Activated CD8-positive, alpha-beta T cell treated with anti-CD3 and anti-CD28 coated beads, Interleukin-2, amount 10 ng/mL, durations not matched to agents 7 days and 5 days (primary cell): ENCODE data around the gene MPZL3. TPM values are rescaled to one million over a fixed set of nuclear protein-coding genes. Genes with fewer than 3 reads are reported as not detected.
A peak's percentile ranks its signal among the peaks of the same experiment; 100 is the strongest.

Source experiments
- ATAC-seq: fragments of 150-1000 bp; cut with Tn5 transposase; one replicate; pipeline ENCODE4 v1.10.0; 2021; ENCODE audit warnings: moderate library complexity
- CTCF ChIA-PET: fragments of 350-600 bp; sonication (Branson Sonifier 250); formaldehyde crosslinking; loops from one replicate; lab custom pipeline; 2021; ENCODE audit warnings: antibody characterized with exemption; lab: Charles Lee
- POLR2A ChIA-PET: fragments of 350-600 bp; sonication (Branson Sonifier 250); formaldehyde crosslinking; loops from one replicate; lab custom pipeline; 2021; ENCODE audit warnings: antibody characterized with exemption; lab: Charles Lee
- DNase-seq: peaks from one replicate; pipeline ENCODE4 v3.0.0-alpha.2; 2020
- H3K27ac Mint-ChIP-seq: one replicate; pipeline ENCODE4 v1.8.0; 2021; ENCODE audit warnings: mild to moderate bottlenecking, mixed read lengths
- H3K27me3 Mint-ChIP-seq: one replicate; pipeline ENCODE4 v1.8.0; 2021; ENCODE audit warnings: low read depth, mixed read lengths
- H3K36me3 Mint-ChIP-seq: one replicate; pipeline ENCODE4 v1.8.0; 2021; ENCODE audit warnings: low read depth, mixed read lengths
- H3K4me1 Mint-ChIP-seq: one replicate; pipeline ENCODE4 v1.8.0; 2021; ENCODE audit warnings: low read depth, mixed read lengths
- H3K4me3 Mint-ChIP-seq: one replicate; pipeline ENCODE4 v1.8.0; 2021; ENCODE audit warnings: mild to moderate bottlenecking, mixed read lengths
- H3K9me3 Mint-ChIP-seq: one replicate; pipeline ENCODE4 v1.8.0; 2022; ENCODE audit warnings: mixed read lengths; ENCODE audit not compliant: insufficient read depth
- total RNA-seq, 2 experiments: library from RNA; stranded (reverse); gene quantifications; one replicate each; pipeline ENCODE4 v1.2.3, GENCODE V29; 2021

MPZL3 gene
- total RNA-seq, 2 experiments from 2014 or later: 19.6 to 20.0 TPM

- Mint-ChIP-seq H3K4me1 (peaks cover 60% of the 10 kb centered on the region), H3K27me3 (peaks cover 3% of the 10 kb centered on the region), H3K36me3 (peaks cover 22% of the 10 kb centered on the region), H3K9me3 (no peaks in the 10 kb centered on the region), H3K4me3 (peak overlapping the region; percentile 77), H3K27ac (peak overlapping the region; percentile 23)
- ATAC-seq (no peak), DNase-seq (no peak)
- ChIA-PET POLR2A (interaction anchor here (0.5 to 1.7 kb wide), 5 partner anchors 24 to 48 kb away, joined by 3 to 4 read pairs (median 3); partner anchors contain the start of gene CD3E), CTCF (interaction anchor here (1.0 to 6.2 kb wide), 15 partner anchors 11 to 143 kb away, joined by 3 to 46 read pairs (median 5); partner anchors contain the start of genes CD3E and MPZL3)
Observed at GRCh38 chr11:118264569-118265465, 12.7 kb upstream of the MPZL3 start.

- DNase-seq: peak; percentile 55
- Mint-ChIP-seq H3K4me3 (peak within 1 kb of the TSS; percentile 77), H3K36me3 (peaks cover 29% of the 10 kb centered on the region), H3K4me1 (peaks cover 65% of the 10 kb centered on the region), H3K27ac (peak within 1 kb of the TSS; percentile 23), H3K9me3 (no peaks in the 10 kb centered on the region), H3K27me3 (peaks cover 3% of the 10 kb centered on the region)
- POLR2A ChIA-PET: interaction anchor here (1.0 to 1.7 kb wide), 3 partner anchors 23 to 47 kb away, joined by 3 to 4 read pairs (median 3); no protein-coding TSS in a partner anchor
- CTCF ChIA-PET: interaction anchor here (1.0 to 6.2 kb wide), 12 partner anchors 10 to 144 kb away, joined by 3 to 46 read pairs (median 8); partner anchors contain the start of genes CD3E and MPZL3
- ATAC-seq: peak; percentile 73
Observed at GRCh38 chr11:118263695-118264568, 11.8 kb upstream of the MPZL3 start, which contains the start of gene MPZL2. TSS of gene MPZL2 (minus strand) at chr11:118264297. CDS start at chr11:118264153, 144 bp downstream.

GRCh38 chr11:118263112-118263511 lies 10.9 kb upstream of the MPZL3 start:
- CTCF ChIA-PET: interaction anchor here (3.5 to 6.2 kb wide), 4 partner anchors 14 to 65 kb away, joined by 28 to 46 read pairs (median 40); no protein-coding TSS in a partner anchor
- H3K9me3 Mint-ChIP-seq: peaks cover 4% of the 10 kb centered on the region
- peaks cover 37% of the 10 kb centered on the region for H3K36me3 Mint-ChIP-seq
- no peak overlapping the region for H3K27ac Mint-ChIP-seq
- ATAC-seq (no peak), DNase-seq (no peak)
- H3K27me3 Mint-ChIP-seq: peaks cover 3% of the 10 kb centered on the region
- H3K4me3 Mint-ChIP-seq: peak overlapping the region; percentile 77
- H3K4me1 Mint-ChIP-seq: peaks cover 73% of the 10 kb centered on the region
- POLR2A ChIA-PET: interaction anchor here (1.0 kb wide), 1 partner anchor 41 kb away, joined by 3 read pairs; no protein-coding TSS in a partner anchor

GRCh38 chr11:118260353-118260752 lies 8.2 kb upstream of the MPZL3 start:
- Mint-ChIP-seq H3K27ac (peak overlapping the region; percentile 23), H3K27me3 (peaks cover 3% of the 10 kb centered on the region), H3K9me3 (peaks cover 4% of the 10 kb centered on the region), H3K4me3 (no peak overlapping the region), H3K4me1 (peaks cover 71% of the 10 kb centered on the region), H3K36me3 (peaks cover 53% of the 10 kb centered on the region)
- ChIA-PET CTCF (interaction anchor here (0.9 to 7.2 kb wide), 19 partner anchors 9 to 89 kb away, joined by 3 to 74 read pairs (median 6); partner anchors contain the start of genes CD3E and MPZL3), POLR2A (interaction anchor here (0.7 to 4.6 kb wide), 3 partner anchors 35 to 58 kb away, joined by 3 to 17 read pairs (median 4); partner anchors contain the start of genes CD3E and JAML)
- peak; percentile 66 for ATAC-seq
- peak; percentile 47 for DNase-seq

GRCh38 chr11:118259138-118259537 lies 7.0 kb upstream of the MPZL3 start:
- Mint-ChIP-seq H3K27ac (no peak overlapping the region), H3K4me3 (no peak overlapping the region), H3K27me3 (no peaks in the 10 kb centered on the region), H3K36me3 (peaks cover 63% of the 10 kb centered on the region), H3K4me1 (peaks cover 63% of the 10 kb centered on the region), H3K9me3 (peaks cover 4% of the 10 kb centered on the region)
- no peak for DNase-seq
- ATAC-seq: no peak
- ChIA-PET POLR2A (interaction anchor here (0.6 to 4.6 kb wide), 4 partner anchors 20 to 83 kb away, joined by 3 to 17 read pairs (median 6); partner anchors contain the start of genes CD3D, CD3E and JAML), CTCF (interaction anchor here (0.6 to 7.2 kb wide), 16 partner anchors 8 to 88 kb away, joined by 3 to 74 read pairs (median 4); partner anchors contain the start of gene MPZL3)

GRCh38 chr11:118258410-118258809 lies 6.2 kb upstream of the MPZL3 start:
- CTCF ChIA-PET: interaction anchor here (0.6 to 7.2 kb wide), 8 partner anchors 7 to 59 kb away, joined by 3 to 74 read pairs (median 8); partner anchors contain the start of gene MPZL3
- Mint-ChIP-seq H3K4me3 (no peak overlapping the region), H3K4me1 (peaks cover 56% of the 10 kb centered on the region), H3K27ac (no peak overlapping the region), H3K36me3 (peaks cover 63% of the 10 kb centered on the region), H3K27me3 (no peaks in the 10 kb centered on the region), H3K9me3 (peaks cover 4% of the 10 kb centered on the region)
- POLR2A ChIA-PET: interaction anchor here (1.3 to 4.6 kb wide), 2 partner anchors 33 to 46 kb away, joined by 4 to 17 read pairs; partner anchors contain the start of genes CD3E and JAML
- peak; percentile 42 for DNase-seq
- no peak for ATAC-seq

- peaks cover 40% of the 10 kb centered on the region for H3K36me3 Mint-ChIP-seq
- H3K4me3 Mint-ChIP-seq: peak overlapping the region; percentile 94
- POLR2A ChIA-PET: interaction anchor here (0.7 to 3.1 kb wide), 13 partner anchors 12 to 88 kb away, joined by 3 to 44 read pairs (median 6); partner anchors contain the start of gene JAML
- peaks cover 37% of the 10 kb centered on the region for H3K4me1 Mint-ChIP-seq
- no peaks in the 10 kb centered on the region for H3K9me3 Mint-ChIP-seq
- no peaks in the 10 kb centered on the region for H3K27me3 Mint-ChIP-seq
- ATAC-seq: no peak
- H3K27ac Mint-ChIP-seq: peak overlapping the region; percentile 99
- CTCF ChIA-PET: interaction anchor here (0.7 to 3.7 kb wide), 17 partner anchors 11 to 94 kb away, joined by 3 to 29 read pairs (median 6); partner anchors contain the start of genes CD3E and MPZL2
- no peak for DNase-seq
Observed at GRCh38 chr11:118252688-118253087, 523 bp upstream of the MPZL3 start.

- H3K27ac Mint-ChIP-seq: peak overlapping the region; percentile 78
- ATAC-seq (peak; percentile 21), DNase-seq (peak; percentile 25)
- ChIA-PET CTCF (interaction anchor here (0.8 to 4.0 kb wide), 14 partner anchors 8 to 98 kb away, joined by 3 to 34 read pairs (median 6); partner anchors contain the start of genes CD3E, CD3G and JAML), POLR2A (interaction anchor here (0.8 to 1.8 kb wide), 9 partner anchors 9 to 96 kb away, joined by 3 to 7 read pairs (median 5); partner anchors contain the start of genes CD3D, CD3E and JAML)
- peaks cover 74% of the 10 kb centered on the region for H3K4me1 Mint-ChIP-seq
- H3K27me3 Mint-ChIP-seq: no peaks in the 10 kb centered on the region
- no peaks in the 10 kb centered on the region for H3K9me3 Mint-ChIP-seq
- no peak overlapping the region for H3K4me3 Mint-ChIP-seq
- H3K36me3 Mint-ChIP-seq: peaks cover 47% of the 10 kb centered on the region
Observed at GRCh38 chr11:118247041-118247440, 5.1 kb downstream of the MPZL3 start.

GRCh38 chr11:118245936-118246562 lies 6.1 kb downstream of the MPZL3 start:
- DNase-seq (no peak), ATAC-seq (peak; percentile 22)
- POLR2A ChIA-PET: interaction anchor here (0.9 to 1.8 kb wide), 9 partner anchors 10 to 102 kb away, joined by 3 to 7 read pairs (median 5); partner anchors contain the start of genes CD3D, CD3E and JAML
- Mint-ChIP-seq H3K36me3 (peaks cover 44% of the 10 kb centered on the region), H3K4me1 (peaks cover 84% of the 10 kb centered on the region), H3K27ac (peak overlapping the region; percentile 77), H3K9me3 (no peaks in the 10 kb centered on the region), H3K4me3 (no peak overlapping the region), H3K27me3 (no peaks in the 10 kb centered on the region)
- CTCF ChIA-PET: interaction anchor here (0.9 to 4.0 kb wide), 12 partner anchors 10 to 99 kb away, joined by 3 to 34 read pairs (median 5); partner anchors contain the start of genes CD3G and JAML
